Skeletal muscle satellite cell (primary cell): ENCODE data around the gene LOXL4. TPM values are rescaled to one million over a fixed set of nuclear protein-coding genes. Genes with fewer than 3 reads are reported as not detected.

Experiments
- H3K27me3 ChIP-seq: 2 replicates; pipeline ENCODE4 v1.7.0; 2013; ENCODE audit warnings: low read length; ENCODE audit not compliant: control insufficient read depth, insufficient read depth
- H3K36me3 ChIP-seq: 2 replicates; pipeline ENCODE4 v1.7.0; 2013; ENCODE audit warnings: mild to moderate bottlenecking, control low read depth, low read length; ENCODE audit not compliant: insufficient read depth
- H3K4me1 ChIP-seq: 2 replicates; pipeline ENCODE4 v1.7.0; 2013; ENCODE audit warnings: low read length; ENCODE audit not compliant: control insufficient read depth, insufficient read depth
- H3K4me2 ChIP-seq: 2 replicates; pipeline ENCODE4 v1.7.0; 2013; ENCODE audit warnings: mild to moderate bottlenecking, low read length
- H3K4me3 ChIP-seq: 2 replicates; pipeline ENCODE4 v1.7.0; 2013; ENCODE audit warnings: low read length
- H3K9ac ChIP-seq: 2 replicates; pipeline ENCODE4 v1.7.0; 2013; ENCODE audit warnings: mild to moderate bottlenecking, low read depth, low read length, moderate library complexity
- H3K9me3 ChIP-seq: replicated peaks from 2 replicates; pipeline ENCODE4 v1.7.0; 2013; ENCODE audit warnings: mild to moderate bottlenecking, control low read depth, low read length
- total RNA-seq: library from RNA; depleted of rRNA; stranded (reverse); fragments of >200 nt; gene quantifications from 2 replicates; pipeline ENCODE4 v1.2.3, GENCODE V29; 2012; rRNA removed

Gene LOXL4
- total RNA-seq = 2.0 and 2.4 TPM in 2 replicates

- Histone ChIP-seq H3K4me2 (peak within 1 kb of the TSS; percentile 92), H3K9me3 (no peaks in the 10 kb centered on the region), H3K27me3 (peaks cover 8% of the 10 kb centered on the region), H3K9ac (peak within 1 kb of the TSS; percentile 82), H3K36me3 (no peaks in the 10 kb centered on the region), H3K4me1 (peaks cover 43% of the 10 kb centered on the region), H3K4me3 (peak within 1 kb of the TSS; percentile 70)
These were observed at the start of gene LOXL4 for GRCh38 chr10:98267894-98268693. TSS of gene LOXL4 (minus strand) at chr10:98268194. CDS start at chr10:98263019, 5,175 bp downstream.

GRCh38 chr10:98316661-98317060 is 48.7 kb upstream of the LOXL4 start:
- peaks cover 45% of the 10 kb centered on the region for H3K4me1 ChIP-seq
- H3K4me3 ChIP-seq = no peak overlapping the region
- H3K27me3 ChIP-seq = no peaks in the 10 kb centered on the region
- H3K9ac ChIP-seq = no peak overlapping the region
- H3K4me2 ChIP-seq = peak overlapping the region; percentile 30
- H3K36me3 ChIP-seq = no peaks in the 10 kb centered on the region
- no peaks in the 10 kb centered on the region for H3K9me3 ChIP-seq

GRCh38 chr10:98316170-98316569 is 48.2 kb upstream of the LOXL4 start:
- Histone ChIP-seq H3K27me3 (no peaks in the 10 kb centered on the region), H3K4me3 (no peak overlapping the region), H3K9ac (no peak overlapping the region), H3K4me1 (peaks cover 45% of the 10 kb centered on the region), H3K9me3 (no peaks in the 10 kb centered on the region), H3K36me3 (no peaks in the 10 kb centered on the region), H3K4me2 (peak overlapping the region; percentile 4)

GRCh38 chr10:98314532-98315284 is 46.7 kb upstream of the LOXL4 start:
- Histone ChIP-seq H3K4me2 (no peak overlapping the region), H3K4me1 (peaks cover 45% of the 10 kb centered on the region), H3K9ac (no peak overlapping the region), H3K9me3 (no peaks in the 10 kb centered on the region), H3K4me3 (no peak overlapping the region), H3K27me3 (no peaks in the 10 kb centered on the region), H3K36me3 (no peaks in the 10 kb centered on the region)

- no peaks in the 10 kb centered on the region for H3K9me3 ChIP-seq
- no peak overlapping the region for H3K4me3 ChIP-seq
- no peak overlapping the region for H3K9ac ChIP-seq
- no peaks in the 10 kb centered on the region for H3K36me3 ChIP-seq
- H3K27me3 ChIP-seq = no peaks in the 10 kb centered on the region
- H3K4me2 ChIP-seq = no peak overlapping the region
- H3K4me1 ChIP-seq = peaks cover 40% of the 10 kb centered on the region
These were observed 45.6 kb upstream of the LOXL4 start for GRCh38 chr10:98313598-98313997.

- H3K9ac ChIP-seq = no peak overlapping the region
- no peaks in the 10 kb centered on the region for H3K36me3 ChIP-seq
- no peaks in the 10 kb centered on the region for H3K27me3 ChIP-seq
- no peak overlapping the region for H3K4me2 ChIP-seq
- no peak overlapping the region for H3K4me3 ChIP-seq
- peaks cover 33% of the 10 kb centered on the region for H3K4me1 ChIP-seq
- no peaks in the 10 kb centered on the region for H3K9me3 ChIP-seq
These were observed 44.8 kb upstream of the LOXL4 start for GRCh38 chr10:98312822-98313221.

GRCh38 chr10:98312349-98312748 is 44.4 kb upstream of the LOXL4 start:
- H3K9me3 ChIP-seq = no peaks in the 10 kb centered on the region
- no peak overlapping the region for H3K4me3 ChIP-seq
- no peak overlapping the region for H3K9ac ChIP-seq
- no peaks in the 10 kb centered on the region for H3K36me3 ChIP-seq
- H3K4me2 ChIP-seq = no peak overlapping the region
- H3K27me3 ChIP-seq = no peaks in the 10 kb centered on the region
- H3K4me1 ChIP-seq = peaks cover 31% of the 10 kb centered on the region

- H3K4me3 ChIP-seq = no peak overlapping the region
- H3K9me3 ChIP-seq = no peaks in the 10 kb centered on the region
- peaks cover 4% of the 10 kb centered on the region for H3K27me3 ChIP-seq
- H3K9ac ChIP-seq = no peak overlapping the region
- H3K36me3 ChIP-seq = no peaks in the 10 kb centered on the region
- H3K4me2 ChIP-seq = no peak overlapping the region
- H3K4me1 ChIP-seq = peaks cover 15% of the 10 kb centered on the region
These were observed 42.7 kb upstream of the LOXL4 start for GRCh38 chr10:98310701-98311100.

- peak overlapping the region; percentile 32 for H3K9ac ChIP-seq
- no peaks in the 10 kb centered on the region for H3K36me3 ChIP-seq
- peaks cover 10% of the 10 kb centered on the region for H3K4me1 ChIP-seq
- peak overlapping the region; percentile 72 for H3K4me2 ChIP-seq
- H3K4me3 ChIP-seq = peak overlapping the region; percentile 45
- H3K27me3 ChIP-seq = peaks cover 11% of the 10 kb centered on the region
- H3K9me3 ChIP-seq = no peaks in the 10 kb centered on the region
These were observed 41.7 kb upstream of the LOXL4 start for GRCh38 chr10:98309366-98310355.

GRCh38 chr10:98308669-98309365 is 40.8 kb upstream of the LOXL4 start:
- peaks cover 5% of the 10 kb centered on the region for H3K4me1 ChIP-seq
- H3K4me3 ChIP-seq = peak overlapping the region; percentile 45
- H3K9me3 ChIP-seq = no peaks in the 10 kb centered on the region
- H3K27me3 ChIP-seq = peaks cover 19% of the 10 kb centered on the region
- H3K36me3 ChIP-seq = no peaks in the 10 kb centered on the region
- peak overlapping the region; percentile 72 for H3K4me2 ChIP-seq
- peak overlapping the region; percentile 15 for H3K9ac ChIP-seq
